NCI-H2107 (cell line): ENCODE measurements around the gene ZNF804B.

Experiments
- DNase-seq: peaks from one replicate; lab custom pipeline; 2025; lab: John Stamatoyannopoulos, UW

Gene ZNF804B

DNA sequence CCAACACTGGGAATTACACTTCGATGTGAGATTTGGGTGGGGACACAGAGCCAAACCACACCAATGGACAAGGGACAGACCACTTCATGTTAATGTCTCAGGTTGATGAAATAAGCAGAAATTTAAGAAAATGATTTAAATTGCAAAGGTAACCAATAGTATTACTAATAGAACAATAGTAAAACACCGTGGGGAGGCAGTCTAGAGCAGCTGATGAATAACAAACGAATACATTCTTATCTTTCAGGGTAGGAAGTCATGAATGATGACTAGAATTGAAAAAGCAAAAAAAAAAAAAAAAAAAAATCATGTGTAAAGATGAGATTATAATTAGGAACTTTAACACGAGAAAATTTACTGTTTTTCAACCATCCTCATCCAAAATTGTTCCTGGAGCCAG is 207.9 kb downstream of the ZNF804B start:
- no peak for DNase-seq

DNA sequence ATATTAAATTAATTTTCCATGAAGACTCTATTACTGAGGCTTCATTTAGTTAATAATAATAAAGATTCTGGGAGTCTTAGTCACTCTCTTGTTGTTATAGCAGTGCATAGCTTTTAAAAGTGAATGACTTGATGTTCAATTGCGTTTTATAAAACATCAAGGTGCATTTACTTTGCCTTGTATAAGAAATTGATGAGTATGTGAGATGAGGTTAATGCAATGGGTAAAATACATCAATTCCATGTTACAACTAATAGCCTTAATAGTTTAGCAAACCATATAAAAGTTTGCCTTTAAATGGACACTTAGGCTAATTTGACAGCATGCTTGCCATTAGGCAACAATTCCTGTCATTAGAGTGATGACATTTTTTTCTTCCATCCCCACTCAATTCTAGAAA is 209.7 kb downstream of the ZNF804B start:
- no peak for DNase-seq

DNA sequence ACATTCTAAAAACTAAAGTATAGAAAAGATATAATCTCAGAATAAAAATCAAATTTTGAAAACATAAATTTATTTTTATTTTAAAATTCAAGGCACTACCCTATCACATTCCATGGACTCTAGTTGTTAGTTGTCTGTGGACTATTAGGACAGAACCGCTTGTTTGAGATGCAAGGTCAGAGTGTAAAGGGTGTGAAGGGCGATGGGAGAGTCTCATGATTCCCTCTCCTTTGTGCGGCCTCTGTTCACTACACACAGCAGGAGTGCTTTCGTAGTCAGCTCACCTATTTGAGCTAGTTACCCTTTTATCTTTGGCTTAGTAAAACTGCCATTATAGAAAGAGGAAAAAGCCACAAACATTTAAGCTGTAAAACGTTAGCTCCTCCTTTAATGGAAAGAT is 225.8 kb downstream of the ZNF804B start:
- DNase-seq, result no peak

DNA sequence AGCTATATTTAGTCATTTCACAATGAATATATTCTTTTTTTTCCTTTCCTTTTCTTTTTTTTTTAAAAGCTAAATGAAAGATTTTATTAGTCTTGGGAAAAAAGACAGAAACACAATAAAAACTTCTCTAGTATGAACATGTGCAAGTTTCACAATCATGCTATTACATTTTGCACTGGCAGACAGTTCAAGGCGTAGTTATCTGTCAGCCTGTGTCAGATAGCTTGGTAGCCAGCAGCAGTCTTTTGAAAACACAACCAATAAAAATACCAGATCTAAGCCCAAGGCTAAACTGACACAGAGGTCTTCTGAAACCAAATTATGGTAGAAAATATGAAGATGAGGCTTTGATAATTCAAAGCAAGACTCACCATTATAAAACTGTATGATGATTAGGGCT is 241.8 kb downstream of the ZNF804B start:
- no peak for DNase-seq

DNA sequence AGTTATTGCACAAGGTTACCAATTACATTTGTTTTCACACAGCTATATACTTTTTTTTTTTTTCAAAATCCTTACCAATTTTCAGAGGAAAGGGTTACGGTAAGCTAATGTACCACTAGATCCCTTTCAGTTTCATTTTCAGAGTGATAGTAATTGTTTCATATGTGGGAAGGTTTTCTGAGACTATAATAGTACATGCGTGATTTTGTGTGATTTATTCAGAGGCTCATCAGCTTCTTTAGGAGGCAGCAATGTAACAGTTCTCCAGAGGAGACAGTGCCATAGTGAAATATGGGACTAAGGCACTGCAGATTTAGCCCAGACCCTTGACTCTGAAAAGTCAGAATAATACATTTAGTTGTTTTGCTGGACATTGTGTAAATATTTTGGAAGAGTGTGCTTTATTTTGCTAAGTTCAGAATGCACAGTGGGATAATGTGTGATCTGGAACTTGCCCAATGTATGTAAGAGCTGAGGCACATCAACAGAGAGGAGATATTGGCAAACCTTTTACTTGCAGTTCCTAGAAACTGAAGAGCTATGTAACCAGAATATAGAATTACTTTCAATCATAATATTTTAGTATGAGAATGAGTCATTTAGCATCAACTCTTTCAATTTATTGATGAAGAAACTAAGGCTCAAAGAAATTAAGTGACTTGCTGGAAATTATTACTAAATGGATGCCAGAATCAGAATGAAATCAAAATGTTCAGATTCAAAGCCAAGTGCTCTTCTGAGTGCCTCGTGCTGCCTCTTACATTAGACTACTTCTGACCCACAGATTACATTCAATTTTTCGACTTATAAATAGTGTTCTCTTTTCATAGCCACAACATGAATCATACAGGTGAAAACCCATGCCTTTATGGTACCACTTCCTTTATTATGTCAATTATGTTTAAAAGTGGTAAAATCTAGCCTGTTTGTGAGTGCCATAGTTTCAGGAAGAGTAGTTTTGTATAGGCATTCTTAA is 243.8 kb downstream of the ZNF804B start:
- DNase-seq, result no peak

DNA sequence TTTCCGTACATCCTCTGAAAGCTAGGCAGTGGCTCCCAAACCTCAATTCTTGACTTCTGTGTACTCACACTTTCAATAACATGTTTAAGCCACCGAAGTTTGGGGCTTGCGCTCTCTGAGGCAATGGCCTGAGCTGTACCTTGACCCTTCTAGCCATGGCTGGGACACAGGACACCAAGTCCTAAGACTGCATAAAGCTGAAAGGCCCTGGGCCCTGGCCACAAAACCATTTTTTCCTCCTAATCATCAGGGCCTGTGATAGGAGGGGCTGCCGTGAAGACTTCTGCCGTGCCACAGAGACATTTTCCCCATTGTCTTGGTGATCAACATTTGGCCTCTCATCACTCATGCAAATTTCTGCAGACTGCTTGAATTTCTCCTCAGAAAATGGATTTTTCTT is 252.5 kb downstream of the ZNF804B start:
- DNase-seq, result no peak

DNA sequence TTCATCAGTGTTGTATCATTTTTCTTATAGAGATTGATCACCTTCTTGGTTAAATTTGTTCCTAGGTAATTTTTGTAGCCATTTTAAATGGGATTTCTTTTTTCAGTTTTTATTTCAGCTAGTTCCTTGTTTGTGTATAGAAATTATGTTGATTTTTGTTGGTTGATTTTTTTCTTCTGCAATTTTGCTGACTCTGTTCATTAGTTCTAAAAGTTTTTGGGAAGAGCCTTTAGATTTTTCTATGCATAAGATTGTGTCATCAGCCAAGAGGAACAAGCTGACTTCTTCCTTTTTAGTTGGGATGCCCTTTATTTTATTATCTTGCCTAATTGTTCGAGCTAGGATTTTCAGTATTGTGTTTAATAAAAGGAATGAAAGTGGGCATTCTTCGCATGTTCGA is 258.2 kb downstream of the ZNF804B start:
- no peak for DNase-seq

DNA sequence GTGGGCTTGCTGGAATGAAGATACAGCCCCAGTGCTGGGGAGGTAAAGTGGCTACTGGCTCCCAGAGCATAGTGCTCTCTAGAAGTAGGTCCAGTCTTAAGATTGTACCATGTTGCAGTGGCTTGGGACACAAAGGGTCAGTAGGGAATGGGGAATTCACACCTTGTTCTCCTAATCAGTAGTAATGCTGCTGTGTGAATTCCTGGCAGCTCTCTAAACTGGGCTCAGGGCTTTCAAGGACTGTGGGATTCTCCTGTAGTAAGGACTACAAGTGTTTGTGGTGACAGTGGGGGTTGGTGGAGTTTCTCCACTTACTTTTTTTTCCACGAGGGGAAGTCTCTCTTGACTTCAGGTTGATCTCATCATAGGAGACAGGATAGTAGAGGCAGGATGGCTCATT is 262.2 kb downstream of the ZNF804B start:
- DNase-seq, result no peak

DNA sequence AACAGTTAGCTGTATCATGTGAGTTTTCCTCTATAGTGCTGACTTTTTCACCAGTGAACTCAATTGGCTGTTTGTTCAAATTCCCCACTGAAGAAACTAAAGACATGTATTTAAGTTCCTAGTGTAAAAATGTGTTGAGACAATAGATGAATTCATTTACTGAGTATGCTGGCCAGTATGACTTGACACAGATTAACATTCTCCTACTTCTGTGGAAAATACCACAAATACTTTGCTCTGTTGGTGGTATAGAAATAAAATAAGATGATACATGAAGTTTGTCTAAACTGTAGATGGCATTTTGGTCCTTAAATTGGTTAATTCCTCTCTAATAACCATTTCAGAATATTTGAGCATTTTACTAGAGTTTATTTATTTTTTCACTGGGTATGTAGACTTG is 263.7 kb downstream of the ZNF804B start:
- DNase-seq, result no peak

DNA sequence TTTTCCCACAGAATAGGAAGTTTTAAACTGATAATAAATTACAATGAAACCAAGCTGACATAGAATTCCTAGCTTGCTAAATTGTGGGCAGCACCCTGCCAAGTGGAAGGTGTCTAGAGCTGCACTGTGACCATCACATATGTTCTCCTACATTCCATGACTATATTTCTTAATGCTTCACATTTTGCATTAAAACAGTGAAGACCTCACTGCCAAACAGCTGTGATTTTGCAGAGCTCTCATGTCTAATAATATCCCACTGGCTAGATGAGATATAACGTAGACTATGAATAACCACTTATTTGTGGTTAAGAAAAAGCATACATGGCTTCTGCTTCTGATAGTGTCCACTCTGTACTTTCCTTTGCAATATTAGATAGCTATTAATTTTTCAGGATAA is 264.4 kb downstream of the ZNF804B start:
- no peak for DNase-seq

DNA sequence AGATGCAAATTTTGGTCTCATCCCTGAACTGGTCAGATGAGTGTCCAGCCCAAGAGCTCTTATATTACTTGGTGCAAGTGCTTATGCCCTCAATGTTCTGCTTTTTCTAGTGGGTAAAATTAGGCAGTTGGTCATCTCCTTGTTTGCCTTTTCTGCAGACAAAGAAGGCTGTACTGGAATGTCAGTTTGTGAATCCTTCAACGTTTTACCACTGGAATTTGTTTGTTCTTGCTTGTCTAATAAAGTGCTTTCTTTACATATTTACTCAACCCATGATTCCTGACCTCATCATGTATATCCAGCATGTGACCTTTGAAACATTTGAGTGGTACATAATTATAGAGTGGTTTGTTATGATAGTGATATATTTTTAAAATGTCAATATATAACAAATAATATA is 268.3 kb downstream of the ZNF804B start:
- no peak for DNase-seq

DNA sequence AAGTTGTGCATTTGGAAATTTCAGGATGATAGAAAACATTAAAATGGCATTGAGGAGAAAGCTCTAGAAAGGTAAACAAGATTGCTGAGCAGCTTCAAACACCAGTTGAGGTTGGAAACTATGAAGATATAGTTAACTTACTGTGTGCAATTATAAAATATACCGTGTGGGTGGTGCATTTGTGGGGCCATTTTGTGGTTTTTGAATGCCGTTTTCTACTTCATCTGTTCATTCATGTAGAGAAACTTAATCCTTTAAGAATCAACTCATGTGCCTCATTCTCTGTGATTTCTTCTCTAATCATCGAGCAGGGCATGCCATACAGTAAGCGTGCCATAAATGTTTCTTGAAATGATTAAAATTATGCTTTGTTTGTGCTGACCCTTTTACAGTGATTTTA is 268.8 kb downstream of the ZNF804B start:
- DNase-seq, result no peak

DNA sequence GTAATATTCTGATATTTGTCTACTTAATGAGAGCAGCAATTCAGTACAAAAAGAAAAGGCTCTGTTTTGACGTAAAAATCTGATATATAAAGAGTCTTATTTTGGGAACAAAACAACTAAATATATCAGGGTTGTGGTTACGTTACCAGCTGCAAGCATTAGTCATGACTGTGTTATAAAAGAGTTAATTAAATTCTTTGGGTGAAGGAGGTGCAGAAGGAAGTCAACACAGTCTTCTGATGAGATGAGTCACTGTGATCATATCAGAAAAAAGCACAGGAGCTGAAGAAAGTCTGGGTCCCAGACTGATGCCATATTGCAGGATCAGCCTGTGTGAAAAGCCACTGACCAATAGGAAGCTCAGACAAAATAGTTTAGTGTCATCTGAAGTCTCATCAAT is 270.4 kb downstream of the ZNF804B start:
- DNase-seq, result no peak

DNA sequence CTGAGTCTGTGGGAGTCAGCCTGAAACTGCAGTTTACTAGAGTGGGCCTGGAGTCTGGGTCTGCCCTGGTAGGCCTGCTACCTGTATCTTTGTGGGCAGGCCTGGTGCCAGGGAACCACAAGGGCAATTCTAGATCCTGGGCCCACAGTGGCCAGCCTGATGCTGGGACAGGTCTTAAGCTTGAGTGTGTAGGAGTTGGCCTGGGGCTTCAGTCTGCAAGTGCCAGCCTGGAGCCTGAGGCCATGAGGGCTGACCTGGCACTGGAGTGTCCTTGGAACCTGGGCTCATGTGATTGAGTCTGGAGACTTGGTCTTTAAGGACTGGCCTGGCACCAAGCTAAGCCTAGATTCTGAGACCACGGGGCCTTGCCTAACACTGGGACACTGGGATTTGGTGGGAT is 281.7 kb downstream of the ZNF804B start:
- DNase-seq, result no peak

DNA sequence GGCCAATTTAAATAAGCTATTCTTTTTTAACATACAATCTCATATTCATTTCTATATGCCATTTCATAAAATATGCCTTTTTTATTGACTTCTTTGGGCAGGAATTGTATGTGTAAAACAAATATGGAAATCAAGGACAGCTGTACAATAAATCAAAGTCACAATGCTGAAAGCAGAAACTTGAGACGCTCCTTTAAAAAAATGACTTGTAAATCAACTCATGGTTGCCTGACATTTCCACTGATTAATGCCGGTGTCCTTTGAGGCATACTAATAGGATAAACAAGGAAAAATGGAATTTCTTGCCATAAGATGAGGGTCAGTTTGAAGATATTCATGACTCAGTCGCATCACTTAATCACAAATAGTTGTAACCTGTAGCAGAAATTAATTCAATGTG is 283.4 kb downstream of the ZNF804B start:
- no peak for DNase-seq

DNA sequence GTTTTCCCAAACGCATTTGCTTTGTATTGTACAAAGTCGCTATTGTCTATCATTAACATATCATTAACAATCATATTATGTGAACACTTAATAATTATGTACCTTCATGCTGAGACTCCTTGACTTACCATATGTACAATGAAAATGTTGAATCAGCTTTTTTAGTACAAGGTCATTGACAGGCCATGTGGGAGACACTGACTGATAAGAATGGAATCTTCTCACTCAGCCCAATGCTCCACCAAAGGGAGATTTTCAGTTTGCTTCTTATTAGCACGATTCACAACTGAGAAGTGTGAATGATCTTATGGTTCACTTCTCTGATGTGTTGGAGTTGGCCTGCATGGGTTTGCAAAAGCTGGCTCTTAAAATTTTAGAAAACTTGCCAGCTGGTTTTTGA is 289.5 kb downstream of the ZNF804B start:
- no peak for DNase-seq

DNA sequence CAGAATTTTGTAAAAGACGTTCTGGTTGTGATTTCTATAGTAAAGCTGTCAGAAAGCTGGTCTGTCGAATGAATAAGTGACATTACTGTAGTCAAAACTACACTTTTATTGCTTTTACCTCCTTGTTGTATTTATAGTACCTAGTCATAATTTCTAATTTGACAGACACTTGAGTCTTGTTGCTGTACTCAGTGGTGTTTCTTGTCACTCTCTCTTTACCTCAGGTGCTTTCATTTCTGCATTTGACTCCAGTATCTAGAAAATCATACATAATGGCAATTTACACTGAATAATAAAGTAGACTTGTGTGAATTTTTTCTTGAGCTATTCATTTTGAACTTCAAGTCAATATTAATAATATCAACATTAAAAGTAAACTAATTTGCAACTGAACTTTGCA is 293.6 kb downstream of the ZNF804B start:
- no peak for DNase-seq

DNA sequence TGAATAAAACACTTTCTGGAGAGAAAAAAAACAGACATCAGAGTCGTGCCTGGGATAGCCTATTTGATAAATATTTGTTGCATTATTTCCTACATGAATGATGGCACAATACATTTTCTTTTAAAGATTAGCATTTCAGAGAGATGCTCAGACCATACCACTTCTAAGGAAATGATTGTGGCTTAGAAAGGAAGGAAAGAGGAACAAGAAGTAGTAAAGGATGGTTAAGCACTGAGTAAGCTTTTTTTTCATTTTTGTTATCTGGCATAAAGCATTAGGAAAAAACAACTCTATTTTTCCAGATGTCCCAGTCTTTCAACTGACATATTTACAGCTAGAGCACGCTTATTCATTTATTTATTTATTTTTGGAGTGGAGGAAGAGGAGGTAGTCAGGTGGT is 294.9 kb downstream of the ZNF804B start:
- no peak for DNase-seq

DNA sequence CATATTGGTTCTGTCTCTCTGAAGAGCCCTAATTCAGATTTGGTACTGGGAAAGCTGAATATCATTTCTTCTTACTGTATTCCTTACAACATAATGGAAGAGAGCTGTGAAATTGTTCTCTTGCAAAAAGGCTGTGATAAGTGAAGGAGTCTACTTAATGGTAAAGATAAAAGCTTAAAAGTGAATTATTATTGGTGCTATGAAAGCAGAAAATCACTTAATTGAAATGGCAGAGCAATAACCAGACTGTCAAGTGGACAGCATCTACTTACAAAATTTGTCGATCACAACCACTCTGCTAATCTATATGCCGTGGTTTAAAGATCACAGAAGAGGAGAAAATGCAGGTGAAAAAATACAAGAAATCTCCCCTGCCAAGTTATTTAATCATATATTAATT is 300.7 kb downstream of the ZNF804B start:
- no peak for DNase-seq

DNA sequence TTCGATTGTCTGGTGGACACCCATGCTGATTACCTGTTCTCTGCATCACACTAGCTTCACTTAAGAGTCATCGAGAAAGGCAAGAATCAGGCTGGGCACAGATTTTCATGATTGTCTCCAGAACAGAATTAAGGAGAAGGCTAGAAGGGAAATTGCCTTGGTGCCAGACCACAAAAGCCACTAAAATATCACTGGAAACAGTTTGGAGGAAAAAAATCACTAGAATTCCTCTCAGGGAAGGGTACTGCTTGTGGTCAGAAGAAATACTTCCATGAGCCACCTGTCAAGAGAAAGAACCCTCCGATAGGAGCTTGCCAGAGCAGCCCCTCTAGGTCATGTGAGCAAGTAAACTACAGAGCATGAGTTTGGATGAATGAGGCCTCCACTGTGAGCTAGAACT is 305.3 kb downstream of the ZNF804B start:
- DNase-seq, result no peak

DNA sequence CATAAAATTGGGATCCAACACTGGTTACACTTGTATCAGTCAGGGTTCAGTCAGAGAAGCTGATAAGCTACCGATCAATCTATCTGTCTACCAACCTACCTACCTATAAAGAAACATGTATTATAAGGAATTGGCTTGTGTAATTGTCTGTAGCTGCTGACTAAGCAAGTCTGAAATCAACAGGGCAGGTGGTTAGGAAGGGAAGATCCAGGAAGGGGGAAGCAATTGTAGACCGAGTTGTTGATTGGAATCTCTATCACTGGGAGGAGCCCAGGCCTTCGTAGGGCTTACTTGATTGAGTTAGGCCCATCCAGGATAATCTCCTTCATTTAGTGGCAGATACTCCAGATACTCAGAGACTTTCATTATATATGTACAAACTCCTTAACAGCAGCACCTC is 307.5 kb downstream of the ZNF804B start:
- DNase-seq, result no peak

DNA sequence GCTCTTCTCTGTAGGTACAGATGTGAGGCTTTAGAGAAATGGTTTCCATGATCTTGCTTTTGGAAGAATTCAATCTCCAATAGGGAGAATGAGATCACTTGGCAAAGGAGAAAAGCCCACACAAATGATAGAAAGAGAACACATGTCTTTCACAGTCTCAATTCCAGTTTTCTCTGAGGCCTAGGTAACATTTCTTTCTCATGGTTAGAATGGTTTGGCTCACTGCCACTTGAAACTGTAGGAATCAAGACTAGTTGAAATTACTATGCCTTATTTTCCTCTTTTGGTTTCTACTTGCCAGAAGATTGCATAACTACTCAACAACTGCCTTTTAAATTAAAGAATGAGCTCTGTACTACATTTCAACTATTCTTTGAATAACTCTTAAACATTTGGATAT is 312.6 kb downstream of the ZNF804B start:
- DNase-seq, result no peak

DNA sequence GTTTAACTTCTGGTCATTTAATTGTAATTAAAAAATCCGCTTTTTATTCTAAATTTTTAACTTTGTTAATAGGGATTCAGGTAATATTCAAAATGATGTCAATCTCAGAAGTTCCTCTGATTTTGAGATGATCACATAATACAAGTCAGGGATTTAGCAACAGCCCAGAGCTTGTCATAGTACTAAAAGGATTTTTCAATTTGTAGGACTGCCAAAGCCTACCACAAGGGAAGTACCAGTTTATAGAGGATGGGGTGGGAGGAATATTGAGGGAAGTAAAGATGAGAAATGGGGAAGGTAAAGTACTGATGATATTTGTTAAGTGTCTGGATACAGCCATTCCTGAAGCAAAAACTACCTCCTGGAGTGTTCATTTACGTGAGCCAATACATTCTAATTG is 314.3 kb downstream of the ZNF804B start:
- DNase-seq, result no peak

DNA sequence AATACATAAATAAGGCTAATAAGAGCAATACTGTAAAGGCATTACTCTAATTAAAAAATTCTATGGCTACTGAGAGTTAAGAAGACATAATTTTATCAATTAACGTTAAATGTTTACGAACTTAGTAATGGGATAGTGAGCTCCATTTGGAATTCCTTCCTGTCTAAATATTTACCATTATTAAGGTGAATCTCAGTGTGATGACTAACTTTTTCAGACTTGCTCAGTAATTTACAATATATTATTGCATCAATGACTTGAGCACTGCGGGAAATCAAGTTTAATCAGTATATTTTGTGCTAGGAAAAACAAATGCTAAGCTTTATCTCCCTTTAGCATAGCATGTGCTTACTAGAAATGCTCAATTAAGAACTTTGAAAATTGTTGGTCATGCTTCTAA is 318.5 kb downstream of the ZNF804B start:
- DNase-seq, result no peak
